GM18870 (cell line): ENCODE results near the gene ADAMTSL5.
"Not testable (repeated sequence)": the region's sequence is repeated elsewhere in the genome, so short reads cannot be mapped to it uniquely, and the experiment has no call there.

Source experiments
- ATAC-seq: cut with Tn5 transposase; IDR thresholded peaks from one replicate; pipeline ENCODE4 v1.9.1; 2021; ENCODE audit warnings: moderate library complexity; ENCODE audit not compliant: unreplicated experiment

Gene ADAMTSL5

GRCh38 chr19:1514295-1514661 lies 1.5 kb upstream of the ADAMTSL5 start:
- no peak for ATAC-seq

- no peak for ATAC-seq
These were observed 878 bp upstream of the ADAMTSL5 start for GRCh38 chr19:1513499-1514294.

GRCh38 chr19:1511318-1512317 lies 1.2 kb downstream of the ADAMTSL5 start:
- ATAC-seq, result no peak

GRCh38 chr19:1510807-1511206 lies 2.0 kb downstream of the ADAMTSL5 start:
- ATAC-seq, result no peak

- ATAC-seq, result no peak
These were observed 2.4 kb downstream of the ADAMTSL5 start for GRCh38 chr19:1510442-1510806.

- ATAC-seq, result no peak
These were observed 3.0 kb downstream of the ADAMTSL5 start for GRCh38 chr19:1509602-1510441.

GRCh38 chr19:1508507-1508856 lies 4.3 kb downstream of the ADAMTSL5 start:
- no peak for ATAC-seq

- no peak for ATAC-seq
These were observed 4.9 kb downstream of the ADAMTSL5 start for GRCh38 chr19:1507763-1508506.

GRCh38 chr19:1507192-1507660 lies 5.6 kb downstream of the ADAMTSL5 start:
- no peak for ATAC-seq

GRCh38 chr19:1505991-1506881 lies 6.6 kb downstream of the ADAMTSL5 start:
- no peak for ATAC-seq

- no peak for ATAC-seq
These were observed 7.8 kb downstream of the ADAMTSL5 start for GRCh38 chr19:1505012-1505411.

GRCh38 chr19:1503925-1504773 lies 8.7 kb downstream of the ADAMTSL5 start:
- ATAC-seq, result no peak

- ATAC-seq, result no peak
These were observed 9.5 kb downstream of the ADAMTSL5 start for GRCh38 chr19:1503089-1503924.

- no peak for ATAC-seq
These were observed 10.3 kb downstream of the ADAMTSL5 start for GRCh38 chr19:1502433-1503088.

- no peak for ATAC-seq
These were observed 11.6 kb downstream of the ADAMTSL5 start for GRCh38 chr19:1501200-1501595.

GRCh38 chr19:1499231-1499630 lies 13.6 kb downstream of the ADAMTSL5 start:
- ATAC-seq, result not testable (repeated sequence)
